ENCODE measurements around the gene JAK3. TPM values are rescaled to one million over a fixed set of nuclear protein-coding genes. Genes with fewer than 3 reads are reported as not detected.

JAK3 gene
- total and polyA plus RNA-seq, 2 of the 13 experiments (the other 11 are each of a cell fraction or from before 2014, with no cell fraction given) = 3.4 to 18.6 TPM

DNA sequence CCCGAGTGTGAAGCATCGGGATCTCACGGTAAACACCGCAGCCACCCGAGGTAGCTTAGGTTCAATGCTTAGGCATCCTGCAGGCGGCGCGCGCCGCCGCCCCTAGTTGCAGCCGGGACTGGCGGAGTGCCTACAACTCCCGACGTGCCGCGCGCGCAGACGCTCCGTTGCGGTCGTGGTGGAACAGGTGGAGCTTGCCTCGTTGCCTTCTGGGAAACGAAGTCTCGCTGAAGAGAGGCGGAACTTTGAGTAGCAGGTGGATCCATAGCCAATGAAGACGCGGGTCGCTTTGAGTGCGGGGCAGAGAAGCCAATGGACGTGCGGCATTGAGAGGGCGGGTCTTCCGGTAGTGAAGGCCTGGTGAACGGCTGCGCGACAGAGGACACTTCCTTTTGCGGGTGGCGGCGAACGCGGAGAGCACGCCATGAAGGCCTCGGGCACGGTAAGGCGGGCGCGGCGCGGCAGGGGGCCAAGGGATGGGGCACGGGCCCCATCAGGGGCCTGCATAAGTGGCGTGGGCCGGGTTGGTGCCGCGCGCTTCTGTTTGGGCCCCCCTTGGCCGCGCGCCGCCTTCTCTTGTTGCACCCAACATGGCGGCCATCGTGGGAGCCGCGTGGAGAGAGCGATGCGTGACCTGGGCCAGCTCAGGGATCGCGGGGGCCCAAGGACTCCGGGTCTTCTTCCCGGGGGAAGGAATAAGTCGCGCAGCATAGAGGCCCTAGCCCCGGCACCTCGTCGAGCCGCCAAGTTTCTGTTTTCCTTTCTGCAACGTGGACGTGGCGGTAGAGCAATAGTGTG is 11.9 kb upstream of the JAK3 start, which contains the start of gene RPL18A (continued):
- no peak; the same call in 1 of the 2 replicates for TF ChIP-seq ARNT2 (CRISPR knock-in tag; IDR thresholded peaks at IDR 0.05; ENCODE audit: low read depth)
- TF ChIP-seq ARNTL (CRISPR knock-in tag; IDR thresholded peaks at IDR 0.05) = no peak
- TF ChIP-seq, protein P1, sequence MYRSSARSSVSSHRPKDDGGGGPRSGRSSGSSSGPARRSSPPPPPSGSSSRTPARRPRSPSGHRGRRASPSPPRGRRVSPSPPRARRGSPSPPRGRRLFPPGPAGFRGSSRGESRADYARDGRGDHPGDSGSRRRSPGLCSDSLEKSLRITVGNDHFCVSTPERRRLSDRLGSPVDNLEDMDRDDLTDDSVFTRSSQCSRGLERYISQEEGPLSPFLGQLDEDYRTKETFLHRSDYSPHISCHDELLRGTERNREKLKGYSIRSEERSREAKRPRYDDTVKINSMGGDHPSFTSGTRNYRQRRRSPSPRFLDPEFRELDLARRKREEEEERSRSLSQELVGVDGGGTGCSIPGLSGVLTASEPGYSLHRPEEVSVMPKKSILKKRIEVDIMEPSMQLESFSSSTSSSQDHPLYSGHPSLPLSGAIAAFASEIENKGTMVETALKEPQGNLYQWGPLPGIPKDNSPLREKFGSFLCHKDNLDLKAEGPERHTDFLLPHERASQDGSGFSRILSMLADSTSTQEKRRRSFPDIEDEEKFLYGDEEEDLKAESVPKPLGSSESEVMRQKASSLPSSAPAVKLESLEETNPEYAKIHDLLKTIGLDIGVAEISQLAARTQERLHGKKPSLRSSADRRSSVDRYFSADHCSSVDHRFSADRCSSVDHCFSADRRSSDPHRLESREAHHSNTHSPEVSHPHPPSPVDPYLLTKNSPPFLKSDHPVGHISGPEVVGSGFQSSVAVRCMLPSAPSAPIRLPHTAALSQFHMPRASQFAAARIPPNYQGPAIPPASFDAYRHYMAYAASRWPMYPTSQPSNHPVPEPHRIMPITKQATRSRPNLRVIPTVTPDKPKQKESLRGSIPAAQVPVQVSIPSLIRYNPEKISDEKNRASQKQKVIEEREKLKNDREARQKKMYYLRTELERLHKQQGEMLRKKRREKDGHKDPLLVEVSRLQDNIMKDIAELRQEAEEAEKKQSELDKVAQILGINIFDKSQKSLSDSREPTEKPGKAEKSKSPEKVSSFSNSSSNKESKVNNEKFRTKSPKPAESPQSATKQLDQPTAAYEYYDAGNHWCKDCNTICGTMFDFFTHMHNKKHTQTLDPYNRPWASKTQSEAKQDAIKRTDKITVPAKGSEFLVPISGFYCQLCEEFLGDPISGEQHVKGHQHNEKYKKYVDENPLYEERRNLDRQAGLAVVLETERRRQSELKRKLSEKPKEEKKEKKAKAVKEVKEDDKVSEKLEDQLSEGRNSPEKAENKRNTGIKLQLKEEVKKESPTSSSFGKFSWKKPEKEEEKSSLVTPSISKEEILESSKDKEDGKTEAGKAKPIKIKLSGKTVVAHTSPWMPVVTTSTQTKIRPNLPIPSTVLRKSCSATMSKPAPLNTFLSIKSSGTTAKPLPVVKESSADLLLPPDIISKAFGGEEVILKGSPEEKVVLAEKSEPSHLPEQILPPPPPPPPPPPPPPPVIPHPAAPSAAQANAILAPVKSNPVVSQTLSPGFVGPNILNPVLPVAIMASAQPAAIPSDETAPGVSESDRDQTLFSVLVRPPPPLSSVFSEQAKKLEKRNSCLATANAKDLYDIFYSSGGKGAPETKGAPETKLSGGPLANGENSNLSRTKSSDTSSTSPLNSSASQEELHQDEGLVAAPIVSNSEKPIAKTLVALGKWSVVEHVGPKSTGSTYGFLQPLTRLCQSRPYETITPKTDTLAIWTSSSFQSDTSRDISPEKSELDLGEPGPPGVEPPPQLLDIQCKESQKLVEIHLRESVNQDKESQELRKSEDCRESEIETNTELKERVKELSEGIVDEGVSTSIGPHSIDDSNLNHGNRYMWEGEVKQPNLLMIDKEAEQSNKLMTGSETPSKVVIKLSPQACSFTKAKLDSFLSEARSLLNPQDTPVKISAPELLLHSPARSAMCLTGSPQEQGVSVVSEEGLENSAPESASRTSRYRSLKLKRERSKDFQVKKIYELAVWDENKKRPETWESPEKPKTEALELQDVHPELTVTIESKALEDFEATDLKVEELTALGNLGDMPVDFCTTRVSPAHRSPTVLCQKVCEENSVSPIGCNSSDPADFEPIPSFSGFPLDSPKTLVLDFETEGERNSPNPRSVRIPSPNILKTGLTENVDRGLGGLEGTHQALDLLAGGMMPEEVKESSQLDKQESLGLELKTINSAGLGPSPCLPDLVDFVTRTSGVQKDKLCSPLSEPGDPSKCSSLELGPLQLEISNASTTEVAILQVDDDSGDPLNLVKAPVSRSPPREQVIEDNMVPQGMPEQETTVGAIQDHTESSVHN (CRISPR knock-in tag; IDR thresholded peaks at IDR 0.05) = no peak; the same call in 1 of the 2 replicates
- no peak for TF ChIP-seq ZNF549 (CRISPR knock-in tag; IDR thresholded peaks at IDR 0.05)
- TF ChIP-seq, protein P2, sequence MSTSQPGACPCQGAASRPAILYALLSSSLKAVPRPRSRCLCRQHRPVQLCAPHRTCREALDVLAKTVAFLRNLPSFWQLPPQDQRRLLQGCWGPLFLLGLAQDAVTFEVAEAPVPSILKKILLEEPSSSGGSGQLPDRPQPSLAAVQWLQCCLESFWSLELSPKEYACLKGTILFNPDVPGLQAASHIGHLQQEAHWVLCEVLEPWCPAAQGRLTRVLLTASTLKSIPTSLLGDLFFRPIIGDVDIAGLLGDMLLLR (CRISPR knock-in tag; IDR thresholded peaks at IDR 0.05) = 0 out of 2 replicates have a peak, but pooled peaks have one; percentile 17
- 0 out of 2 replicates have a peak, but pooled peaks have one; percentile 18 for TF ChIP-seq MAZ (IDR thresholded peaks at IDR 0.05; ENCODE audit: borderline replicate concordance, low read depth, low read length)
- TF ChIP-seq MAZ (CRISPR knock-in tag; IDR thresholded peaks at IDR 0.05; ENCODE audit: low read depth) = no peak
- TF ChIP-seq, protein P3, sequence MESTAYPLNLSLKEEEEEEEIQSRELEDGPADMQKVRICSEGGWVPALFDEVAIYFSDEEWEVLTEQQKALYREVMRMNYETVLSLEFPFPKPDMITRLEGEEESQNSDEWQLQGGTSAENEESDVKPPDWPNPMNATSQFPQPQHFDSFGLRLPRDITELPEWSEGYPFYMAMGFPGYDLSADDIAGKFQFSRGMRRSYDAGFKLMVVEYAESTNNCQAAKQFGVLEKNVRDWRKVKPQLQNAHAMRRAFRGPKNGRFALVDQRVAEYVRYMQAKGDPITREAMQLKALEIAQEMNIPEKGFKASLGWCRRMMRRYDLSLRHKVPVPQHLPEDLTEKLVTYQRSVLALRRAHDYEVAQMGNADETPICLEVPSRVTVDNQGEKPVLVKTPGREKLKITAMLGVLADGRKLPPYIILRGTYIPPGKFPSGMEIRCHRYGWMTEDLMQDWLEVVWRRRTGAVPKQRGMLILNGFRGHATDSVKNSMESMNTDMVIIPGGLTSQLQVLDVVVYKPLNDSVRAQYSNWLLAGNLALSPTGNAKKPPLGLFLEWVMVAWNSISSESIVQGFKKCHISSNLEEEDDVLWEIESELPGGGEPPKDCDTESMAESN (CRISPR knock-in tag; conservative IDR thresholded peaks at IDR 0.05) = peak; percentile 39; the same call in 1 of the 2 replicates
- TF ChIP-seq YEATS4 (CRISPR knock-in tag; IDR thresholded peaks at IDR 0.05; ENCODE audit: borderline replicate concordance) = peak; percentile 94
- TF ChIP-seq NFKB2 (CRISPR knock-in tag; IDR thresholded peaks at IDR 0.05; ENCODE audit: borderline replicate concordance) = peak; percentile 55
- peak; percentile 93 for TF ChIP-seq PHF8 (CRISPR knock-in tag; IDR thresholded peaks at IDR 0.05)
- TF ChIP-seq SRF (IDR thresholded peaks at IDR 0.05; ENCODE audit: low read depth, low read length) = no peak
- TF ChIP-seq, protein P4, sequence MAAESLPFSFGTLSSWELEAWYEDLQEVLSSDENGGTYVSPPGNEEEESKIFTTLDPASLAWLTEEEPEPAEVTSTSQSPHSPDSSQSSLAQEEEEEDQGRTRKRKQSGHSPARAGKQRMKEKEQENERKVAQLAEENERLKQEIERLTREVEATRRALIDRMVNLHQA (CRISPR knock-in tag; IDR thresholded peaks at IDR 0.05) = no peak
- TF ChIP-seq ZNF33B (CRISPR knock-in tag; IDR thresholded peaks at IDR 0.05) = peak; percentile 84; the same call in 1 of the 2 replicates
- no peak for TF ChIP-seq ZNF879 (CRISPR knock-in tag; IDR thresholded peaks at IDR 0.05)
